ENCODE results near the gene CDCA8. TPM values are rescaled to one million over a fixed set of nuclear protein-coding genes. Genes with fewer than 3 reads are reported as not detected.

The CDCA8 gene
- total and polyA plus RNA-seq, 9 of the 15 experiments (the other 6 are each of a cell fraction or from before 2014, with no cell fraction given) = 26.4 to 148 (median 81.8) TPM

DNA sequence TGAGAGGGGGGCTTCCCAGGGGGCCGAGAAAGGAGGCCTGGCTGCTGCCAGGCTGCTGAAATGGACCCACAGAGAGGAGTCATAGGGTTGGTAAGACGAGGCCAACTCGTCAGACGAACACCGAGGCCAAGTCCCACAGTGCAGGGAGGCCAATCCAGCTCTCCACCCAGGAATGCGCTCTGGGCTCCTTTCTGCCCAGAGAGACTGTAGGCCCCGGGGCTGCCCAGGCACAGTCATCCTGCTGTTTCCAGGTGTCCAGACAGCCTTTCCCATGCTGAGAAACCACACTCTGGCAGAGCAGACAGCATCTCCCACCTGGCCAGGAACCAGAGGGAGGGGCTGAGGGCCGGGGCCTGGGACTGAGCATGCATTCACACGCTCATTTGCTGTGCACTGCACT lies 30.9 kb upstream of the CDCA8 start (continued):
- TF ChIP-seq SIRT6 (IDR thresholded peaks at IDR 0.05; ENCODE audit: low read depth, low read length) (no peak), SMAD3 (CRISPR knock-in tag; conservative IDR thresholded peaks at IDR 0.05) (no peak)

DNA sequence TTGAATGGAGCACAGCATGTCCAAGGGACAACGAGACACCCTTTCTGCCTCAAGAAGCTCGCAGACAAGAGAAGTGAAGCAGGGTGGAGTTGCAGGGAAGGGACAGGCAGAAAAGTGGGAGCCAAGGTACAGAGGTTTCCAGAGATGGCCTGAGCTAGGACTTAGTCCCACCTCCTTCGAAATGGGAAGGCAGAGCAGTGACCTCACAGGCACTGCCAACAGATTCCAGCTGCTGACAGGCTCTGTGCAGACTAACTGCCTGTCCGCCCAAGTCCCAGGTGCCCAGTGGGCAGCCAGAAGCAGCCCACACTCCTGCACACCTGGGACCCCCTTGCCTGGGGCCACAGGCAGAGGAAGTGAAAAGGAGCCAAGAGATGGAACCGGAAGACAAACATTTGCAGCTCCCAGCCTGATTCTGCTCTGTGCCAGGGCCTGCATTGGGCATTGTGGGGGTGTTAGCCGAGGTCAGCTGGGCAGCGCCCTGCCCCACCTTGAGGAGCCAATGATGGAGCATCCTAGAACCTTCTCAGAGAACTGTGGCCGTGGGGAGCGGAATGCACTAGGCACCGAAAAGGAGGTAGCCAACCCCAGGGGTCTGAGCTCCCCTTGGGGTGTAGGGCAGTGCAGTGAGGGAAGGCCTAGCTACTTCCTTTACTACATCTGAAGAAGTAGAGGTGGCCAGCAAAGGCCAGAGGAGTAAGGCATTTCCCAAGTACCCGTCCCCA lies 30.1 kb upstream of the CDCA8 start:
- ChIA-PET CTCF (ENCODE audit: low intra/inter-chr PET ratio) (no interaction called here), POLR2A (interaction anchor here (0.6 to 1.3 kb wide), 4 partner anchors 16 to 196 kb away, joined by 3 to 4 read pairs (median 3); no protein-coding TSS in a partner anchor)
- H3K9ac ChIP-seq (ENCODE audit: insufficient read depth in 1 of 2, low read depth in 2 of 2, low read length in 2 of 2) = no peak overlapping the region; a peak in 1 of 4 replicates
- ATAC-seq = no peak
- no peaks in the 10 kb centered on the region; the same call in 1 of the 2 replicates for H4K20me1 ChIP-seq (replicated peaks; ENCODE audit: control insufficient read depth, insufficient read depth, low read length)
- no peaks in the 10 kb centered on the region for H3K79me2 ChIP-seq (ENCODE audit: control insufficient read depth, insufficient read depth, low read length)
- no peaks in the 10 kb centered on the region for H3K9me3 ChIP-seq (replicated peaks; ENCODE audit: control insufficient read depth, insufficient read depth, low read depth, low read length)
- no TSS peak for BruUV-seq (replicated peaks)
- H2AFZ ChIP-seq (ENCODE audit: low read depth, low read length) = no peak overlapping the region
- peak; percentile 58 for FAIRE-seq
- no peaks in the 10 kb centered on the region for H3K36me3 ChIP-seq (ENCODE audit: control insufficient read depth, insufficient read depth, low read length)
- no peak for DNase-seq (ENCODE audit: extremely low read depth in 1 of 4, low spot score in 3 of 4)
- H3K4me1 ChIP-seq (replicated peaks in 1 of 2; ENCODE audit: control insufficient read depth in 2 of 2, insufficient read depth in 2 of 2, low read length in 2 of 2) = peaks cover 0 to under 1% of the 10 kb centered on the region in 2 experiments; a peak in 2 of 5 replicates
- no peak overlapping the region for H3K4me2 ChIP-seq (ENCODE audit: insufficient read depth, low read length)
- H3K9me1 ChIP-seq (ENCODE audit: control insufficient read depth, insufficient read depth, low read length) = no peaks in the 10 kb centered on the region
- in situ Hi-C loops (cut with MboI) = no loop called here
- no peak overlapping the region for H3K4me3 ChIP-seq
- TF ChIP-seq MAX (CRISPR knock-in tag; IDR thresholded peaks at IDR 0.05) (no peak), HES1 (IDR thresholded peaks at IDR 0.05; ENCODE audit: low read depth) (no peak), RBM34 (IDR thresholded peaks at IDR 0.05; ENCODE audit: borderline replicate concordance, insufficient read depth, low read length) (no peak), KDM5B (IDR thresholded peaks at IDR 0.05; ENCODE audit: insufficient replicate concordance, low read depth, low read length) (no peak), MLX (CRISPR knock-in tag; conservative IDR thresholded peaks at IDR 0.05) (no peak), BRD4 (IDR thresholded peaks at IDR 0.05) (no peak), HSF4 (CRISPR knock-in tag; IDR thresholded peaks at IDR 0.05; ENCODE audit: borderline replicate concordance) (no peak)
- intact Hi-C loops (cut with micrococcal nuclease) = no loop called here
- 2% methylated on average over 11 of the region's 11 CpGs for WGBS (ENCODE audit: insufficient coverage, low coverage, missing lambda C conversion rate)
- no peak overlapping the region for H3K27ac ChIP-seq (ENCODE audit: extremely low read depth, low read depth, low read length)
- H3K27me3 ChIP-seq (ENCODE audit: control insufficient read depth in 2 of 2, insufficient read depth in 2 of 2, low read length in 2 of 2) = peaks cover 49 to 86% of the 10 kb centered on the region in 2 experiments

Measured in K562 (cell line).